SK-N-SH treated with all-trans-retinoic acid at 6 μM for 48 hours (cell line): ENCODE data around the gene U2SURP.

Experiments used
- ARNTL ChIP-seq: fragments of 450-650 bp; formaldehyde crosslinking; IDR thresholded peaks from 2 replicates; pipeline ENCODE4 v1.5.0; 2020; ENCODE audit warnings: low read depth, mild to moderate bottlenecking, moderate library complexity, borderline replicate concordance
- BACH2 ChIP-seq: fragments of 250-450 bp; sonication (Bioruptor Pico); IDR thresholded peaks from 2 replicates; pipeline ENCODE4 v1.9.0; 2021; ENCODE audit warnings: mild to moderate bottlenecking, borderline replicate concordance
- CSDC2 ChIP-seq: fragments of 250-450 bp; sonication (Bioruptor Pico); IDR thresholded peaks from 2 replicates; pipeline ENCODE4 v1.5.0; 2020; ENCODE audit warnings: mild to moderate bottlenecking, moderate library complexity
- GLIS3 ChIP-seq: fragments of 250-450 bp; sonication (Bioruptor Pico); IDR thresholded peaks from 2 replicates; pipeline ENCODE4 v1.5.0; 2020; ENCODE audit warnings: mild to moderate bottlenecking, moderate library complexity
- OSR1 ChIP-seq: fragments of 250-450 bp; sonication (Bioruptor Pico); IDR thresholded peaks from 2 replicates; pipeline ENCODE4 v1.8.0; 2022; ENCODE audit warnings: moderate library complexity, mild to moderate bottlenecking, inconsistent platforms
- PATZ1 ChIP-seq: fragments of 250-450 bp; sonication (Bioruptor Pico); IDR thresholded peaks from 2 replicates; pipeline ENCODE4 v1.8.0; 2020; ENCODE audit warnings: mild to moderate bottlenecking, moderate library complexity, borderline replicate concordance
- PPARA ChIP-seq: fragments of 250-450 bp; sonication (Bioruptor Pico); IDR thresholded peaks from 2 replicates; pipeline ENCODE4 v1.5.0; 2020; ENCODE audit warnings: mild to moderate bottlenecking, borderline replicate concordance
- RARB ChIP-seq: fragments of 250-450 bp; sonication (Bioruptor Pico); IDR thresholded peaks from 2 replicates; pipeline ENCODE4 v1.8.0; 2021; ENCODE audit warnings: mild to moderate bottlenecking, moderate library complexity
- ZC3H10 ChIP-seq: fragments of 250-450 bp; sonication (Bioruptor Pico); IDR thresholded peaks from 2 replicates; pipeline ENCODE4 v1.5.1; 2021; ENCODE audit warnings: mild to moderate bottlenecking, moderate library complexity
- ZFP3 ChIP-seq: fragments of 250-450 bp; sonication (Bioruptor Pico); IDR thresholded peaks from 2 replicates; pipeline ENCODE4 v1.5.0; 2020; ENCODE audit warnings: mild to moderate bottlenecking, moderate library complexity
- ZFP30 ChIP-seq: fragments of 450-650 bp; formaldehyde crosslinking; IDR thresholded peaks from 2 replicates; pipeline ENCODE4 v1.5.0; 2022; ENCODE audit warnings: mild to moderate bottlenecking, moderate library complexity
- ZNF565 ChIP-seq: fragments of 450-650 bp; formaldehyde crosslinking; conservative IDR thresholded peaks from 2 replicates; pipeline ENCODE4 v1.5.0; 2020; ENCODE audit warnings: low read depth, mild to moderate bottlenecking, moderate library complexity

GRCh38 chr3:143105170-143105569 is 103.8 kb downstream of the U2SURP start:
- no peak for TF ChIP-seq ZC3H10 (CRISPR knock-in tag)
- no peak for TF ChIP-seq ZFP30
- TF ChIP-seq PATZ1 (CRISPR knock-in tag): no peak
- no peak for TF ChIP-seq ZNF565 (CRISPR knock-in tag)
- no peak for TF ChIP-seq OSR1 (CRISPR knock-in tag)
- no peak for TF ChIP-seq GLIS3
- TF ChIP-seq BACH2 (CRISPR knock-in tag): no peak
- TF ChIP-seq RARB (CRISPR knock-in tag): no peak
- no peak for TF ChIP-seq ZFP3 (CRISPR knock-in tag)
- no peak for TF ChIP-seq ARNTL
- no peak for TF ChIP-seq CSDC2 (CRISPR knock-in tag)
- TF ChIP-seq PPARA (CRISPR knock-in tag): no peak
